Activated naive CD8-positive, alpha-beta T cell (primary cell): Measurements from ENCODE around the gene DNASE1L2.

ENCODE experiments used
- H3K27ac Mint-ChIP-seq: one replicate; pipeline ENCODE4 v1.8.0; 2021; ENCODE audit warnings: mixed read lengths
- H3K27me3 Mint-ChIP-seq: one replicate; pipeline ENCODE4 v1.8.0; 2021; ENCODE audit warnings: mixed read lengths
- H3K36me3 Mint-ChIP-seq: one replicate; pipeline ENCODE4 v1.8.0; 2021; ENCODE audit warnings: mixed read lengths
- H3K4me1 Mint-ChIP-seq: one replicate; pipeline ENCODE4 v1.8.0; 2021; ENCODE audit warnings: low read depth, mixed read lengths
- H3K4me3 Mint-ChIP-seq: one replicate; pipeline ENCODE4 v1.8.0; 2021; ENCODE audit warnings: mild to moderate bottlenecking, mixed read lengths
- H3K9me3 Mint-ChIP-seq: one replicate; pipeline ENCODE4 v1.8.0; 2021; ENCODE audit warnings: low read depth, mixed read lengths

DNASE1L2 gene

GRCh38 chr16:2275476-2276367 is 39.5 kb downstream of the DNASE1L2 start:
- no peaks in the 10 kb centered on the region for H3K4me1 Mint-ChIP-seq

DNA sequence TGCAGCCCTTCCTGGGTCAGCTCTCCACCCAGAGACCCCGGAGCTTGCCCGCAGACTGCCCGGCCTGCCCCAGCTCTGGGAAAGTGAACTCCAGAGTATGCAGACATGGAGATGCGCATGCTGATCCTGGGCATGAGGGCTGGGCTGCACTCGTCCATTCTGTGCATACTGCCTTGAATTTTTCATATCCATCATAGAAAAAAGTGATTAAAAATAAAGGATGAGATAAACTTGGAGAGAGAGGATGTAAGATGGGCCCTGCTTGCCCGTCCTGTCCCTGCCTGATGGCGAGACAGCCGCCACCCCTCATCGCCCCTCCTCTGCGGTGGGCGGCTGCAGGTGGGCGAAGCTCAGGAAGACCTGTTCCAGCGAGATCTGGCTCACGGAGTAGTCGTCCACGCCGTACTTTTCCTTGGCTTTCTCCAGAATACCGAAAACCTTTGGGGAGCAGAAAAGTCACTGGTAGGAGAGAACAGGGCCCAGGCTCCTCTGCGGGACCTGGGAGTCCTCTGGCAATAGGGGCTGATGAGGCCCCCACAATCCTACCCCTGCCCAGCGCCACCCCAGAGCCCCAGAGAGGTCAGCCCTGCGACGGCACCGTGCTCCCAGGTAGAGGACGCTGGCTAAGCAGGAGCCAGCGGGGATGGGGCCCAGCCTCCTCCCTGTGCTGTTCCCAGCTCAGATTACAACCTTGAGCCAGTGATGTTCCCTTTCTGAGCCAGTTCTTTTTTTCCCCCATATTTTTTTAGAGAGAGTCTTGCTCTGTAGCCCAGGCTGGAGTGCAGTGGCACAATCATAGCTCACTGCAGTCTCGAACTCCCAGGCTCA is 40.3 kb downstream of the DNASE1L2 start:
- Mint-ChIP-seq H3K4me3 (no peak overlapping the region), H3K4me1 (no peaks in the 10 kb centered on the region), H3K9me3 (no peaks in the 10 kb centered on the region), H3K36me3 (no peaks in the 10 kb centered on the region), H3K27me3 (no peaks in the 10 kb centered on the region), H3K27ac (no peak overlapping the region)

More at GRCh38 chr16:2275476-2276367, 39.5 kb downstream of the DNASE1L2 start:
- no peaks in the 10 kb centered on the region for H3K9me3 Mint-ChIP-seq
- H3K36me3 Mint-ChIP-seq = no peaks in the 10 kb centered on the region
- H3K27me3 Mint-ChIP-seq = no peaks in the 10 kb centered on the region
- H3K27ac Mint-ChIP-seq = no peak overlapping the region
- H3K4me3 Mint-ChIP-seq = no peak overlapping the region

GRCh38 chr16:2277466-2278271 is 41.4 kb downstream of the DNASE1L2 start:
- H3K4me1 Mint-ChIP-seq = no peaks in the 10 kb centered on the region
- no peak overlapping the region for H3K4me3 Mint-ChIP-seq
- H3K27ac Mint-ChIP-seq = no peak overlapping the region
- H3K9me3 Mint-ChIP-seq = no peaks in the 10 kb centered on the region
- no peaks in the 10 kb centered on the region for H3K27me3 Mint-ChIP-seq
- H3K36me3 Mint-ChIP-seq = no peaks in the 10 kb centered on the region

DNA sequence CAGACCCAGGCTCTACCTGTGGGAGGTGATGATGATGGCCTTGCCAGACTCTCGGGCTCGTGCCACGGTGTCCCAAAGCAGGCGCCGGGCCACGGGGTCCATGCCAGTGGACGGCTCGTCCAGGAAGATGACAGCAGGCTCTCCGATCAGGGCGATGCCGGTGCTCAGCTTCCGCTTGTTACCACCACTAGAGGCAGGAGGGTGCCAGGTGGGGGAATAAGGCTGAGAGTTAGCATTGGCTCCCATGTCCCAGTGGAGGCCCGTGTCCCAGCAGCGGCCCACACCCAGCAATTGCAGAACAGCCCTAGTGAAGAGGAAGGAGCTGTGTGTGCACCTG is 42.0 kb downstream of the DNASE1L2 start:
- no peak overlapping the region for H3K27ac Mint-ChIP-seq
- no peaks in the 10 kb centered on the region for H3K36me3 Mint-ChIP-seq
- H3K27me3 Mint-ChIP-seq = no peaks in the 10 kb centered on the region
- H3K4me3 Mint-ChIP-seq = no peak overlapping the region
- H3K4me1 Mint-ChIP-seq = no peaks in the 10 kb centered on the region
- H3K9me3 Mint-ChIP-seq = no peaks in the 10 kb centered on the region

- Mint-ChIP-seq H3K36me3 (no peaks in the 10 kb centered on the region), H3K9me3 (no peaks in the 10 kb centered on the region), H3K27me3 (no peaks in the 10 kb centered on the region), H3K27ac (no peak overlapping the region), H3K4me1 (no peaks in the 10 kb centered on the region), H3K4me3 (no peak overlapping the region)
Measured at GRCh38 chr16:2278956-2279800, 42.9 kb downstream of the DNASE1L2 start.

- Mint-ChIP-seq H3K9me3 (no peaks in the 10 kb centered on the region), H3K27ac (no peak overlapping the region), H3K4me3 (no peak overlapping the region), H3K27me3 (no peaks in the 10 kb centered on the region), H3K4me1 (no peaks in the 10 kb centered on the region), H3K36me3 (no peaks in the 10 kb centered on the region)
Measured at GRCh38 chr16:2280461-2280860, 44.2 kb downstream of the DNASE1L2 start.

DNA sequence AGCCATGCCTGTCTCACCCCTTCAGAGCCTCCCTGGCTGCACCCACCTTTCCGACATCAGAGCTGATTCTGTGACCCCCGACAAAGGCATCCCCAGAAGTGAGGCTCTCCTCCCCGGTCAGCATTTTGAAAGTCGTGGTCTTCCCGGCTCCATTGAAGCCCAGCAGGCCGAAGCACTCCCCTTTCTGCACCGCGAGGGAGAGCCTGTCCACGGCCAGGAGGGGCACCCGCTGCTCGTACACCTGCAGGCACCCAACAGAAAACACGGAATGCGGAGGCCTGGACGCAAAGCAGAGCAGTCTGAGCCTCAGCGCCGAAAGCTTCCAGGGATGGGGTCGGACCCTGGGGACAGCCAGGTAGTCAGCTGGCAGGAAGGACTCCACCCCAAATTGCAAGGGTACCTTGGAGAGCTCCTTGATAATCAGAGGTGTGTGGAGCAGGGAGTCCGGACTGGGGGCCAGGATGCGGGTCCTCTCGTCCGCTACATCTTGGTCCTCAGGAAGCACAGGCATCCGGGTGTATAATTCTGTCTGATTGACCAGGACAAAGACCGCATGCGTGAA is 44.8 kb downstream of the DNASE1L2 start:
- H3K27me3 Mint-ChIP-seq = no peaks in the 10 kb centered on the region
- H3K4me1 Mint-ChIP-seq = no peaks in the 10 kb centered on the region
- H3K27ac Mint-ChIP-seq = no peak overlapping the region
- H3K9me3 Mint-ChIP-seq = no peaks in the 10 kb centered on the region
- no peaks in the 10 kb centered on the region for H3K36me3 Mint-ChIP-seq
- H3K4me3 Mint-ChIP-seq = no peak overlapping the region

DNA sequence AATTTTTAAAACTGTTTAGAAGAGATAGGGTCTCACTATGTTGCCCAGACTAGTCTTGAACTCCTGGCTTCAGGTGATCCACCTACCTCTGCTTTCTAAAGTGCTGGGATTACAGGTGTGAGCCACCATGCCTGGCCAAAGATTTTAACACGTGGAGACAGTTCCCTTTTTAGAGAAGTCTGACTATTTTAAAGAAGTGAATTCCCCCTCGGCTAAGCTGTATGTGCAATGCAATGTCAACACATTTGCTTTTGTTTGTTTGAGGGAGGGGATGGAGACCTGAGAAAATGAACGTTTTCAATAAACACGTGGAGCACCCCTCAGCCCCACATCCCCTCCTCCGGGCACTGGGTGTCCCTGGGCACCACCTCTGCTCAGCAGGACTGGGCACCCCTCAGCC is 46.0 kb downstream of the DNASE1L2 start:
- Mint-ChIP-seq H3K36me3 (no peaks in the 10 kb centered on the region), H3K4me1 (no peaks in the 10 kb centered on the region)

DNA sequence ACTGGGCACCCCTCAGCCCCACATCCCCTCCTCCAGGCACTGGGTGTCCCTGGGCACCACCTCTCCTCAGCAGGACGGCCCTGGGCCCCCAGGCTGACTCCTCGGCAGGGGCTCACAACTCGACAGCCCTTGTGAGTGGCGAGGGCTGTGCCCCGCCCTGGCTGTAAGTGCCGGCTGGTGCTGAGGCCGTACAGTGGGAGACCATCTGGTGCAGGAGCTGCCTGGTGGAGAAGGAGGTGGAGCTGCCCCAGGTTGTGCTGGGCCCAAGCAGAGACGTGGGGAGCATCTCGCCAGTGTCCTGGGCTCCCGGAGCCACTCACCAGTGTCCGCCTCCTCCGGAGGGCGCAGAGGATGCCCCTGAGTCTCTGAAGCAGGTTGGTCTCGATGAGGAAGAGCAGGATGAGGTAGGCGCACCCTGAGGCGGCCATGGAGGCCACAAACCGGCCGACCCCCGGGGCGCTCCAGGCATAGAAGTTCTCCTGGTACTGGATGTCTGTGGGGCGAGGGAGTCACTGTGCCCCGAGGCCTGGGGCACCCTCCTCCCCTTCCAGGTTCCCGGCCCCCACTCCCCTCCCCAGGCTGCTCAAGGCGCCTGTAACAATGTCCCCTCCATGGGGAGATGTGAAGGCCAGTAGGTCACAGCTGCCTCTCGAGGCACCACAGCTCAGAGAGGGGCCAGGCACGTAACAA is 46.8 kb downstream of the DNASE1L2 start:
- no peak overlapping the region for H3K27ac Mint-ChIP-seq
- no peak overlapping the region for H3K4me3 Mint-ChIP-seq
- H3K27me3 Mint-ChIP-seq = no peaks in the 10 kb centered on the region
- no peaks in the 10 kb centered on the region for H3K36me3 Mint-ChIP-seq
- no peaks in the 10 kb centered on the region for H3K9me3 Mint-ChIP-seq
- no peaks in the 10 kb centered on the region for H3K4me1 Mint-ChIP-seq

More for the DNA sequence above, 46.0 kb downstream of the DNASE1L2 start:
- Mint-ChIP-seq H3K4me3 (no peak overlapping the region), H3K27me3 (no peaks in the 10 kb centered on the region), H3K27ac (no peak overlapping the region), H3K9me3 (no peaks in the 10 kb centered on the region)

DNA sequence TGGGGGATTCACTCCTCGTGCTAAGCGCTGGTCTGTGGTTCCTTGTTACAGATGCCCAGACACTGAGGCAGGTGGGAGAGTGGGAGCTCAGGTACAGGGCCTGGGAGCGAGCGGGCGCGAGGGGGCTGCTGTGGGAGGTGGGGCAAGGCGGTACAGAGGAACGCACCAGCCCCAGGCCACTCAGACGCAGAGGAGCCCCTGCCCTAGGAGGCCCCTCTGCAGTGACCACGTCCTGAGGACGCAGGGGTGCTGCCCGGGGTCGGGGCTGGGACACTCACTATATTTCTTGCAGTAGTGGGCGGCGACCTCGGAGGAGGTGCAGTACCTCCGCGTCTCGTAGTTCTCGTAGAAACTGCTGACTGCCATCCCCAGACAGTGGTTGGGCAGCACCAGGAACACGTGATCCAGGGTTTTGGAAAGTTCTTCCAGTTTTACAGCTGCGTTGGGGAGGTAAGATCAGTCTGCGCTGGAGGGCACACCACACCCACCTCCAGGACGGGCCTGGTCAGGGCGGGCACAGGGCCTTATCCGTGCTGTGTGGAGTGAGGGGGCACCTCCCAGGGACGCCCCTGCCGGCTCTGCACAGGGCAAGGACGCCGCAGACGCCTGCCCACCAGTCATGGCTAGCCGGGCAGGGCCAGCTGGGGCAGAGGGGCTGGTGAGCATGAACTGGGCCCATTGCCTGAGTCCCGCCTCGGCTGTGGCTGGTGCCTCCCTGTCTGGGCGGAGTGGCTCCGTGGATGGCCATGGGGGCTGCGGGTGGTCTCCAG is 47.9 kb downstream of the DNASE1L2 start:
- Mint-ChIP-seq H3K36me3 (no peaks in the 10 kb centered on the region), H3K9me3 (no peaks in the 10 kb centered on the region), H3K4me3 (no peak overlapping the region), H3K27ac (no peak overlapping the region), H3K27me3 (no peaks in the 10 kb centered on the region), H3K4me1 (no peaks in the 10 kb centered on the region)

GRCh38 chr16:2284797-2285576 is 48.7 kb downstream of the DNASE1L2 start:
- Mint-ChIP-seq H3K27ac (no peak overlapping the region), H3K36me3 (no peaks in the 10 kb centered on the region), H3K4me3 (no peak overlapping the region), H3K9me3 (no peaks in the 10 kb centered on the region), H3K27me3 (no peaks in the 10 kb centered on the region), H3K4me1 (no peaks in the 10 kb centered on the region)

- Mint-ChIP-seq H3K27me3 (no peaks in the 10 kb centered on the region), H3K4me1 (no peaks in the 10 kb centered on the region), H3K36me3 (no peaks in the 10 kb centered on the region), H3K4me3 (no peak overlapping the region), H3K9me3 (no peaks in the 10 kb centered on the region), H3K27ac (no peak overlapping the region)
Measured at GRCh38 chr16:2285731-2286191, 49.5 kb downstream of the DNASE1L2 start.
